H9 (cell line): ENCODE results near the gene UBE2D3. TPM values are rescaled to one million over a fixed set of nuclear protein-coding genes. Genes with fewer than 3 reads are reported as not detected.

ENCODE experiments used
- DNase-seq: peaks from one replicate; pipeline ENCODE4 v3.0.0-alpha.2; 2017
- H2AFZ ChIP-seq: one replicate; pipeline ENCODE4 v1.6.1; 2013; ENCODE audit warnings: mild to moderate bottlenecking, low read length, control low read depth, moderate library complexity
- H2AK5ac ChIP-seq: 2 replicates; pipeline ENCODE4 v1.6.1; 2013; ENCODE audit warnings: low read length, control low read depth, mixed read lengths; ENCODE audit not compliant: insufficient read length
- H2BK120ac ChIP-seq: one replicate; pipeline ENCODE4 v1.6.1; 2013; ENCODE audit warnings: low read depth, mild to moderate bottlenecking, low read length, control low read depth, inconsistent platforms; ENCODE audit not compliant: poor library complexity, severe bottlenecking
- H2BK12ac ChIP-seq: 2 replicates; pipeline ENCODE4 v1.6.1; 2013; ENCODE audit warnings: low read length, control low read depth, mixed read lengths, low read depth; ENCODE audit not compliant: insufficient read length
- H2BK15ac ChIP-seq: 2 replicates; pipeline ENCODE4 v1.6.1; 2013; ENCODE audit warnings: low read depth, low read length, control low read depth
- H2BK20ac ChIP-seq: one replicate; pipeline ENCODE4 v1.6.1; 2013; ENCODE audit warnings: low read depth, mild to moderate bottlenecking, low read length, control low read depth, inconsistent platforms; ENCODE audit not compliant: poor library complexity, severe bottlenecking
- H2BK5ac ChIP-seq: 2 replicates; pipeline ENCODE4 v1.6.1; 2013; ENCODE audit warnings: low read length, control low read depth, mixed read lengths; ENCODE audit not compliant: insufficient read length
- H3K14ac ChIP-seq: 2 replicates; pipeline ENCODE4 v1.6.1; 2013; ENCODE audit warnings: low read length, control low read depth; ENCODE audit not compliant: insufficient read depth
- H3K18ac ChIP-seq: 2 replicates; pipeline ENCODE4 v1.6.1; 2013; ENCODE audit warnings: low read depth, mild to moderate bottlenecking, mixed read lengths, low read length, control low read depth; ENCODE audit not compliant: insufficient read length
- H3K23ac ChIP-seq: 2 replicates; pipeline ENCODE4 v1.6.1; 2013; ENCODE audit warnings: low read length, control low read depth, mixed read lengths, low read depth; ENCODE audit not compliant: insufficient read length
- H3K23me2 ChIP-seq: 2 replicates; pipeline ENCODE4 v1.6.1; 2013; ENCODE audit warnings: low read depth, mild to moderate bottlenecking, mixed read lengths, low read length, control low read depth; ENCODE audit not compliant: insufficient read length, poor library complexity, severe bottlenecking
- H3K27ac ChIP-seq: 2 replicates; pipeline ENCODE4 v1.5.1; 2013; ENCODE audit warnings: low read length, control low read depth, mixed read lengths, low read depth; ENCODE audit not compliant: insufficient read length
- H3K27me3 ChIP-seq: 2 replicates; pipeline ENCODE4 v1.6.1; 2013; ENCODE audit warnings: low read length, control low read depth, inconsistent platforms; ENCODE audit not compliant: insufficient read depth
- H3K4ac ChIP-seq: 2 replicates; pipeline ENCODE4 v1.6.1; 2013; ENCODE audit warnings: low read depth, mild to moderate bottlenecking, control low read depth, inconsistent platforms, low read length, moderate library complexity
- H3K4me1 ChIP-seq: 2 replicates; pipeline ENCODE4 v1.6.1; 2013; ENCODE audit warnings: low read length, control low read depth, inconsistent platforms; ENCODE audit not compliant: insufficient read depth
- H3K4me2 ChIP-seq: 2 replicates; pipeline ENCODE4 v1.6.1; 2013; ENCODE audit warnings: low read length, control low read depth, mixed read lengths; ENCODE audit not compliant: insufficient read length, insufficient read depth
- H3K56ac ChIP-seq: 2 replicates; pipeline ENCODE4 v1.6.1; 2013; ENCODE audit warnings: low read depth, mild to moderate bottlenecking, mixed read lengths, low read length, control low read depth; ENCODE audit not compliant: insufficient read length
- H3K79me1 ChIP-seq: 2 replicates; pipeline ENCODE4 v1.6.1; 2013; ENCODE audit warnings: low read depth, mild to moderate bottlenecking, moderate library complexity, low read length, control low read depth, inconsistent platforms; ENCODE audit not compliant: insufficient read depth, poor library complexity, severe bottlenecking
- H3K79me2 ChIP-seq: 2 replicates; pipeline ENCODE4 v1.6.1; 2013; ENCODE audit warnings: low read length, control low read depth, inconsistent platforms; ENCODE audit not compliant: insufficient read depth
- H3K9ac ChIP-seq: 2 replicates; pipeline ENCODE4 v1.6.1; 2013; ENCODE audit warnings: low read length, control low read depth, mixed read lengths; ENCODE audit not compliant: insufficient read length; ENCODE audit errors: extremely low read depth
- H3K9me3 ChIP-seq: one replicate; pipeline ENCODE4 v1.6.1; 2013; ENCODE audit warnings: low read depth, low read length, inconsistent platforms; ENCODE audit not compliant: control insufficient read depth
- H3T11ph ChIP-seq: one replicate; pipeline ENCODE4 v1.6.1; 2013; ENCODE audit warnings: mild to moderate bottlenecking, low read length, control low read depth, inconsistent platforms
- H4K20me1 ChIP-seq: one replicate; pipeline ENCODE4 v1.6.1; 2013; ENCODE audit not compliant: control insufficient read depth, insufficient read length, insufficient read depth
- H4K5ac ChIP-seq: 2 replicates; pipeline ENCODE4 v1.6.1; 2013; ENCODE audit warnings: low read depth, mild to moderate bottlenecking, mixed read lengths, low read length, control low read depth; ENCODE audit not compliant: insufficient read length
- H4K8ac ChIP-seq: replicated peaks from 2 replicates; pipeline ENCODE4 v1.6.1; 2013; ENCODE audit warnings: low read length, control low read depth, mixed read lengths, low read depth; ENCODE audit not compliant: insufficient read length
- H4K91ac ChIP-seq: 2 replicates; pipeline ENCODE4 v1.6.1; 2013; ENCODE audit warnings: low read depth, mild to moderate bottlenecking, moderate library complexity, mixed read lengths, low read length, control low read depth; ENCODE audit not compliant: insufficient read length
- H3K27ac Mint-ChIP-seq, 3 experiments: 2 replicates in 2 of 3; 3 replicates in 1 of 3; pipeline ENCODE4 v1.8.0; 2020 to 2021; ENCODE audit warnings: mixed read lengths in 3 of 3, mild to moderate bottlenecking in 1 of 3, moderate library complexity in 1 of 3
- H3K27me3 Mint-ChIP-seq: 2 replicates; pipeline ENCODE4 v1.8.0; 2021; ENCODE audit warnings: low read depth, mild to moderate bottlenecking, moderate library complexity, mixed read lengths
- H3K36me3 Mint-ChIP-seq, 3 experiments: 2 replicates in 2 of 3; 3 replicates in 1 of 3; pipeline ENCODE4 v1.8.0; 2020 to 2021; ENCODE audit warnings: low read depth in 3 of 3, mixed read lengths in 3 of 3; ENCODE audit not compliant: insufficient read depth in 1 of 3
- H3K4me1 Mint-ChIP-seq, 2 experiments: 2 replicates each; pipeline ENCODE4 v1.8.0; 2020; ENCODE audit warnings: mixed read lengths in 2 of 2
- H3K4me3 Mint-ChIP-seq, 2 experiments: 2 replicates in 1 of 2; 3 replicates in 1 of 2; pipeline ENCODE4 v1.8.0; 2020 to 2021; ENCODE audit warnings: mild to moderate bottlenecking in 2 of 2, mixed read lengths in 2 of 2, moderate library complexity in 1 of 2
- H3K9me3 Mint-ChIP-seq, 2 experiments: 2 replicates in 1 of 2; 3 replicates in 1 of 2; pipeline ENCODE4 v1.8.0; 2020; ENCODE audit warnings: mild to moderate bottlenecking in 2 of 2, mixed read lengths in 2 of 2, moderate library complexity in 1 of 2
- WGBS: extraction: QIAGEN DNeasy Blood & Tissue Kit; methylation state at CpG from one replicate; pipeline ENCODE4 v1.1.7; 2013; ENCODE audit warnings: missing lambda C conversion rate, low lambda C conversion rate, mixed read lengths; ENCODE audit not compliant: insufficient read length; ENCODE audit errors: extremely low coverage; 5-methylcytosine and 5-hydroxymethylcytosine counted together
- total RNA-seq: library from RNA; stranded (reverse); gene quantifications from 2 replicates; pipeline ENCODE4 v1.2.1, GENCODE V29; 2021
- TF ChIP-seq, protein P1 (sequence below): fragments of 200-600 bp; sonication (generic); conservative IDR thresholded peaks from 3 replicates; pipeline ENCODE4 v1.8.0; 2021; ENCODE audit warnings: antibody characterized with exemption, mild to moderate bottlenecking

The UBE2D3 gene
- total RNA-seq, 1 experiment from 2014 or later: 378 TPM

DNA sequence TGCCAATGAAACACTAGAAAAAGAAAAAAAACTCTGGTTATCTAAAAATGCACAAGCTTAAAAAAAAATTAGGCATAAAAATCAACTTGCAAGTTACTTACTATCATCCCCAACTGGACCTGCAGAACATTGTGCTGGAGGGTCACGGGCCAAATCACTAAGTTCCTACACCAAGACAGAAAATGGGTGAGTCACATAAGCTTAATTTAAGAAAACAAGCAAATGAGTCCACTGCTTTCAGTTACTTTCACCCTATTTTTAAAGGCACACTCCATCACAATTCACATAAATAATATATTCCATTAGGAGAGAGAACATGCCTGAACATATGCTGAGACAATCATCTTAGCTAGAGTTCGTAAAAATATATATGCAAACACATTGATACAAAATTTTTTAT lies 17.7 kb downstream of the UBE2D3 start:
- peaks cover 22 to 60% (median 54%) of the 10 kb centered on the region in 3 experiments; a peak in 6 of 7 replicates for H3K36me3 Mint-ChIP-seq
- peaks cover 36% of the 10 kb centered on the region in 2 experiments for H3K4me1 Mint-ChIP-seq
- Histone ChIP-seq H4K20me1 (no peaks in the 10 kb centered on the region), H3K18ac (no peak overlapping the region), H3K23me2 (no peaks in the 10 kb centered on the region), H2BK15ac (no peak overlapping the region), H4K91ac (no peak overlapping the region), H3K4me1 (no peaks in the 10 kb centered on the region), H3K9ac (no peak overlapping the region), H2BK5ac (no peak overlapping the region), H4K8ac (no peak overlapping the region), H2BK120ac (no peak overlapping the region), H3K4ac (no peak overlapping the region), H3K14ac (no peak overlapping the region), H2BK20ac (no peak overlapping the region), H2AFZ (no peak overlapping the region), H3K56ac (no peak overlapping the region), H3K79me2 (peaks cover 34% of the 10 kb centered on the region), H2BK12ac (no peak overlapping the region), H4K5ac (no peak overlapping the region), H3K9me3 (no peaks in the 10 kb centered on the region), H3K27me3 (no peaks in the 10 kb centered on the region), H3K4me2 (no peak overlapping the region), H2AK5ac (no peak overlapping the region), H3T11ph (no peak overlapping the region), H3K79me1 (no peaks in the 10 kb centered on the region), H3K27ac (no peak overlapping the region), H3K23ac (no peak overlapping the region)
- H3K9me3 Mint-ChIP-seq: no peaks in the 10 kb centered on the region
- no peaks in the 10 kb centered on the region for H3K27me3 Mint-ChIP-seq
- H3K27ac Mint-ChIP-seq: peak overlapping the region in 2 of 3 experiments; percentile 46 to 70; a peak in 1 of 7 replicates
- DNase-seq: no peak
- no peak overlapping the region for H3K4me3 Mint-ChIP-seq
- TF ChIP-seq, protein P1, sequence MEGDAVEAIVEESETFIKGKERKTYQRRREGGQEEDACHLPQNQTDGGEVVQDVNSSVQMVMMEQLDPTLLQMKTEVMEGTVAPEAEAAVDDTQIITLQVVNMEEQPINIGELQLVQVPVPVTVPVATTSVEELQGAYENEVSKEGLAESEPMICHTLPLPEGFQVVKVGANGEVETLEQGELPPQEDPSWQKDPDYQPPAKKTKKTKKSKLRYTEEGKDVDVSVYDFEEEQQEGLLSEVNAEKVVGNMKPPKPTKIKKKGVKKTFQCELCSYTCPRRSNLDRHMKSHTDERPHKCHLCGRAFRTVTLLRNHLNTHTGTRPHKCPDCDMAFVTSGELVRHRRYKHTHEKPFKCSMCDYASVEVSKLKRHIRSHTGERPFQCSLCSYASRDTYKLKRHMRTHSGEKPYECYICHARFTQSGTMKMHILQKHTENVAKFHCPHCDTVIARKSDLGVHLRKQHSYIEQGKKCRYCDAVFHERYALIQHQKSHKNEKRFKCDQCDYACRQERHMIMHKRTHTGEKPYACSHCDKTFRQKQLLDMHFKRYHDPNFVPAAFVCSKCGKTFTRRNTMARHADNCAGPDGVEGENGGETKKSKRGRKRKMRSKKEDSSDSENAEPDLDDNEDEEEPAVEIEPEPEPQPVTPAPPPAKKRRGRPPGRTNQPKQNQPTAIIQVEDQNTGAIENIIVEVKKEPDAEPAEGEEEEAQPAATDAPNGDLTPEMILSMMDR: no peak
- no CpG with 5 or more reads among the region's 2 CpGs for WGBS
